GM23248 (cell line): ENCODE results near the gene MAP3K20.

ENCODE experiments used
- EZH2 ChIP-seq: fragments of 200-600 bp; sonication (generic); IDR thresholded peaks from 2 replicates; pipeline ENCODE4 v1.6.1; 2018; ENCODE audit warnings: antibody characterized with exemption, mild to moderate bottlenecking; ENCODE audit not compliant: insufficient read depth, poor library complexity, severe bottlenecking
- EZH2phosphoT487 ChIP-seq: fragments of 200-600 bp; sonication (generic); IDR thresholded peaks from 2 replicates; pipeline ENCODE4 v1.6.1; 2018; ENCODE audit warnings: antibody characterized with exemption, moderate library complexity, mild to moderate bottlenecking, low read depth; ENCODE audit not compliant: insufficient read depth

GRCh38 chr2:173264603-173265366, 189.1 kb downstream of the MAP3K20 start:
- no peak for TF ChIP-seq EZH2
- TF ChIP-seq EZH2phosphoT487: no peak
